Spleen (tissue), 7 donors: ENCODE data around the gene KPNA3.

Source experiments
- POLR2AphosphoS5 ChIP-seq, 3 donors: sonication (generic); formaldehyde crosslinking; IDR thresholded peaks; one replicate each; pipeline ENCODE4 v1.5.1; 2017; ENCODE audit warnings: antibody characterized with exemption in 3 of 3
- TF ChIP-seq, protein P1 (sequence below), 11 experiments: fragments of 200-600 bp in 7 of 11; fragments of 450-650 bp in 4 of 11; sonication (generic) in 4 of 11; IDR thresholded peaks in 8 of 11; conservative IDR thresholded peaks in 3 of 11; 1 replicate in 7 of 11; 2 replicates in 4 of 11; pipeline versions ENCODE4 v1.4.0 to v1.8.0; 2016 to 2021; ENCODE audit warnings: antibody characterized with exemption in 11 of 11, inconsistent platforms in 4 of 11, mild to moderate bottlenecking in 1 of 11
- donor health status: DM: no; HTN: no; CAD: no; lungs with moderate emphysema.
- donor health status: DM: no; HTN: no; CAD: no.
- donor health status: DM: no; HTN: no; CAD: no.

DNA sequence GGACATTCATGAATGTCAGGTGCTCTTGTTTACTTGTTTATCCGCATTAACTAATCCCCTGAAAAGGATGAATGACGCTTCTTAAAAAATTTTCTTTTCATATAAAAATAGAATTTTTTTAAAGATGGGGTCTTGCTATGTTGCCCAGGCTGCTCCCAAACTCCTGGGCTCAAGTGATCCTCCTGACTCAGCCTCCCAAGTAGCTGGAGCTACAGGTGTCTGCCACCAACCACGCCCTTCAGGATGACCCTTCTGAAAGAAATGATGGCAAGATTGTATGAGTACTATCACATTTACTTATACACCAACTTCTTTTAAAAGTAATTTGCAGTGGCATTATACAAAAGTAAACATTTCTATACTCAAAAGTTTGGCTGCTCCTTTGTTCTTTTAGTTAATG is 95.0 kb downstream of the KPNA3 start:
- TF ChIP-seq POLR2AphosphoS5 (IDR thresholded peaks at IDR 0.05), result no peak
- TF ChIP-seq, protein P1, sequence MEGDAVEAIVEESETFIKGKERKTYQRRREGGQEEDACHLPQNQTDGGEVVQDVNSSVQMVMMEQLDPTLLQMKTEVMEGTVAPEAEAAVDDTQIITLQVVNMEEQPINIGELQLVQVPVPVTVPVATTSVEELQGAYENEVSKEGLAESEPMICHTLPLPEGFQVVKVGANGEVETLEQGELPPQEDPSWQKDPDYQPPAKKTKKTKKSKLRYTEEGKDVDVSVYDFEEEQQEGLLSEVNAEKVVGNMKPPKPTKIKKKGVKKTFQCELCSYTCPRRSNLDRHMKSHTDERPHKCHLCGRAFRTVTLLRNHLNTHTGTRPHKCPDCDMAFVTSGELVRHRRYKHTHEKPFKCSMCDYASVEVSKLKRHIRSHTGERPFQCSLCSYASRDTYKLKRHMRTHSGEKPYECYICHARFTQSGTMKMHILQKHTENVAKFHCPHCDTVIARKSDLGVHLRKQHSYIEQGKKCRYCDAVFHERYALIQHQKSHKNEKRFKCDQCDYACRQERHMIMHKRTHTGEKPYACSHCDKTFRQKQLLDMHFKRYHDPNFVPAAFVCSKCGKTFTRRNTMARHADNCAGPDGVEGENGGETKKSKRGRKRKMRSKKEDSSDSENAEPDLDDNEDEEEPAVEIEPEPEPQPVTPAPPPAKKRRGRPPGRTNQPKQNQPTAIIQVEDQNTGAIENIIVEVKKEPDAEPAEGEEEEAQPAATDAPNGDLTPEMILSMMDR (IDR thresholded peaks at IDR 0.05 in 8 of 11, conservative IDR thresholded peaks at IDR 0.05 in 3 of 11), result no peak
